Stimulated activated CD8-positive, alpha-beta memory T cell treated with anti-CD3 and anti-CD28 coated beads, Interleukin-12 subunit alpha, Interleukin-12 subunit beta, amount 100 ng/mL, for 1 hour (primary cell): ENCODE measurements around the gene AMBP.

Experiments used
- DNase-seq: peaks from one replicate; pipeline ENCODE4 v3.0.0-alpha.2; 2020; ENCODE audit warnings: low read depth

The AMBP gene

DNA sequence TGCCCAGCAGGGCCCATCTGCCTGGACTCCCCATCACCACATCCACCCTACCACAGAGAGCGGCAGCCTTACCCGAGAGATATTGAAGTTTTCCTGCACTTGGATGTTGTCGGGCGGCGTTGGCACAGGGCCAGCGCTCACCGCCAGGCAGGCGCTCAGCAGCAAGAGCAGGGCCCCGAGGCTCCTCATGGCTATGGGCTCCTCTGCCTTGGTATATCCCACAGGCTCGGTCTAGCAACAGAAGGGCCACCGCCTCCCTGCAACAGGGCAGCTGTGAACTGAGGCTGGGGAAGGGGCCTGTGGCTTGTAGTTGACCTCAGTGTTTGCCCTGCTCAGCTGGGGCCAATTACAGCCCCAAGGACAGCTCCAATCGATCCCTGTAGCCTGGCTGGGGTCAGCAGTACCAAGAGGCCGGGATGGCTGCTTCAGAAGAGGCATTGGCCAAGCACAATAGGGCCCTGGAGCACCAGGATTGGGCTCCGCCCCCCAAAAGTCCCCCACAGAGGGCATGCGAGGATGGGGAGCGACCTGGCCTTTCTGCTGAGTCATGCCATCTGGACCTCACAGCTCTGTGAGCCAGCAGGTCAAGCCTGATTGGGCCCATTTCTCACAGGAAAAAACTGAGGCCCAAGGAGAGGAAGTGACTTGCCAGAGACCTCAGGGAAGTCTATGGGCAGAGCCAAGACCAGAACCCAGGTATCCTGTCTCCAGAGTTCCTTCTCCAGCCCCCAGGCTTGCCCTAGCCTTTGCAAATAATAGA, at the start of gene AMBP:
TSS of gene AMBP (minus strand) at position 280 of the 760 bp plus-strand sequence. CDS start at position 189, 91 bp downstream.
- DNase-seq = no peak

DNA sequence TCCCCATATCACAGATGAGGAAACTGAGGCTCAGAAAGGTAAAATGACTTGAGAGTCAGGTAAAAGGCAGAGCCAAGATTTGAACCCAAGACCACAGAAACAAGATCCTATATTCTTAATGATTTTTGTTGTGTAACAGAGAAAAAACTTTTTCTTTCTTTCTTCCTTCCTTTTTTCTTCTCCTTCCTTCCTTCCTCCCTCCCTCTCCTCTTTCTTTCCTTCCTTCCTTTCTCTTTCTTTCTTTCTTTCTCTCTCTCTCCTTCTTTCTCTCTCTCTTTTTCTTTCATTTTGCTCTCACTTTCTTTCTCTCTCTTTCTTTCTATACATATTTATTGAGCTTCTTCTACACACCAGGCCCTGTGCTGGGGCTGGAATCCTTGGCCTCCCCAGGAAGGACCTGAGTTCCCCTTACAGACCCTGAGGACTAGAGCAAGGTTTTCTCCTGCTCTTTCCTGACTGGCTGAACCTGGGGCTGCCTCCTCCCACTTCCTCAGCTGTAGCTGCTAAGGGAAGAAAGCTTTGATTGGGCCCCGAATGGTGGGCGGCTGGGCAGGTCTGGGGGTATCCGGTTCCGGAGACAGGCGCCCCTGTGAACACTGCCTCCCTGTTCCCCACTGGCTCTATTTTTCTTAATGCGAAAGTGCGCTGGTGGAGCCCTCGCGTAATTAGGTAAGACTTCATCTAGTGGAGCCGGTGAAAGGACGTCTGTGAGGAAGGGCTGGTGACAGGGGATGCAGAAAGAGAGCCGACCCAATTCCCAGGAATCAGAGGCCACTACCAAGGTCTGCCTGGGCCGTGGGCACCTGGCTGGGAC, 48.4 kb upstream of the AMBP start:
- DNase-seq = no peak

DNA sequence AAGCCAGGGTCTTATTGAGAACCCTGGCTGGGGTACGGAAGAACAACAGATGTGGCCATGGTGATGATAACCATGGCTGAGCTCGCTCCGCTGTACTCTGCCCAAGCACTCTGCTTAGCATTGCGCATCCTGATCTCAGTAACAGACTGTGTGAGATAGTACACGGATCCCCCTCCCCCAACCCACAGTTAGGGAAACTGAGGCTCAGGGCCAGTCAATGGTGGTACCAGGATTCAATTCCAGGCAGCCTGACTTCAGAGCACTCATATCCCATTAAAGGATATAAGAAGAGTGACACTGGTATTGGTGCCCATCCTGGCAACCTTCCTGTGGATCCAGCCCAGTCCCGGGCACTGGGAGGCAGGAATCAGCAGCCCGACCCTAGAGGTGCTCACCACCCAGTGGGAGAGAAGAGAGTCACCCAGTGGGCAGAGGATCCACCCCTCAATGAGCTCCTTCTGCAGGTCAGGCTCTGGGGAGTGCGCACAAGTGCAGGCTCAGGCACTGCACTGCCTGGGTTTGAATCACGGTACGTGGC, 47.4 kb upstream of the AMBP start:
- no peak for DNase-seq

GRCh38 chr9:114124666-114125475, 46.8 kb upstream of the AMBP start:
- DNase-seq = no peak

DNA sequence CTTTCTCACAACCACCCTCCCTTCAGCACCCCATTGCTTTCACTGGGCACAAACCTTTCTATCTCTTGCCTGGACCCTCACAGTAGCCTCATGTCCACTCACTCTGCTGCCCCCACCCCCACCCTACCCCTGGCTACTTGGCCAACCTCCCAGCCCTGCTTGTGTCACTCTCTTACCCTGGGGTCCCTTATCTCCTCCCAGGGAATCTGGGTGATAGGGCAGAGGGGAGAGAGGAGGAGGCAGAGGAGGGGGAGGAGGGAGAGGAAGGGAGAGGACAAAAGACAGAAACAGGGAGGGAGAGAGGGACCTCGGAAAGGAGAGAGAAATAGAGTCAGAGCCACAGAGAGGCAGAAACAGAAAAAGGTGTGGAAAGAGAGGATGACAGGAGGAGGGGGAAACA, 46.0 kb upstream of the AMBP start:
- DNase-seq = no peak

GRCh38 chr9:114123031-114123977, 45.2 kb upstream of the AMBP start:
- no peak for DNase-seq

DNA sequence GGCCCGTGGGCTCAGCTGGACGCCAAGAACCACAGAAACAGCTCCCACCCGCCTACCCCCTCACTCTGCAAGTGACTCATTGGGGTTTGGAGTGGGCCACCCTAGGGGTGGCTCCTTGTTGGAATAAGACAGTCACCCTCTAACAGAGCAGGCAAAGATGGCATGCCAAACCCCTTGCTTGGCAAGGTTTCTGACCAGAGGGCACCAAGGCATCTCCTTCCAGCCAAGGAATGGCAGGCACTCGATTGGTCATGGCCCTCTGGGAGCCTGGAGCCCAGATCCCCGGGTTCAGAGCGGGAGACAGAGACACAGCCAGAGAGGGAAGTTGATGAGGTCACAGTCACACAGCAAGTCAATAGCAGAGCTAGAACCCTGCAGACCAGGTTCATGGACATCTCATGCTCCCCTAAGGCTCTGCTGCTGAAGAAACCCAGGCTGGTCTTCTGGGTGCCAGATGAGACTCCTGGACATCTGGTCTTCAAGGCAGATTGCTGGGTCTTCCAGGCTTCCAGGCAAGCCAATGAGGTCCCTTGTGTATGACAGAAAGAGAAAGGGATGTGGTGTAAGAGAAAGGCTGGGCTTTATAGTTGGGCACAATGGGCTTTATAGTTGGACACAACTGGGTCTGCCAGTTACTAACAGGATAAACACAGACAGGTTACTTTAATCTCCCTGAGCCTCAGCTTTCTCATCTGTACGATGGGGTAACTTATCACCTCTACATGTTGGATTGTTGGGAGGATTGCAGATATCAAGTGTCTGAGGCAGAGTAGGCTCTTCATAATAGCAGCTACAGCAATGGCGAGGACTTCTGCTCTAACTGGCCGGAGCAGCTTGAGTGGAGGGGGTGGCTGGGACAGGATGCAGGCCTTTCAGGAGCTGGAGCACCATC, 44.3 kb upstream of the AMBP start:
- DNase-seq = no peak

DNA sequence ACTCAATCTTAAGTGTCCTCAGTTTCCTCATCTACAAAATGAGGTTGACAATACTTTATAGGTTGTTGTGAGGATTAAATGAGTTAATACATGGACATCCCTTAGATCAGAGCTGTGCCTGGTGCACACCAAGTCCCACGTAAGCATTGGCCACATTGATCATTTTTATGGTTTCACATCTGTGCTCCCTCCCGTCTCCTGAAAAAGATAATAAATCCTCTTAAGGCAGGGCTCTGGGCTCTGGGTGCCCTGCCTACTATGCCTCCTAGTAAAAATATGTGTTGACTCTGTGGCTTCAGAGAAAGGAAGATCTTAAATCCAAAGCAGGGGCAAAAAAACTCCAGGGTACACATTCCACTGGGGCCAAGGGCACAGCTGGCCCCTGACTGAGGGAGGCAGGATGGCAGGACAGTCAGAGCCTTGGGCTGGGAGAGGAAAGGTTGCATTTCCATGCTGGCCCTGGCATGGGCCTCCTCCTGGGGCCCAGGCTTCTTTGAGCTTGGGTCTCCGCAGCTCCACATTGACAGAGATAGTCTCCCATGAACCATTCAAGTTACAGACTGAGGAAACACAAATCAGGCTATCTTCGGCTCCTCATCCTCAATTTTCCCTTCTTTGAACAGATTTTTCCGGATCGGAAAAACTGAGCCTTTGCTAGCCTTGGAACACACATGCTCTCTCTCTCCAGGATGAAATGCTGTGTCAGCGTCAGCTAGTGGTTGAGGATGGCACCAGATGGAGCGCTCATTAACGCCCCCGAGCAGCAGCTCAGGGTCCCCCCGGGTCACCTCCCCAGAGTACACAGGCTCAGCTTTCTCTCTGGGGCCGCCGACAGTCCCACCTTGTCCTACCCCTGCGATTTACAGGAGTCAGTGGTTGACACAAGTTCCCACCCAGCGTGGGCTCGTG, 43.4 kb upstream of the AMBP start:
- no peak for DNase-seq

DNA sequence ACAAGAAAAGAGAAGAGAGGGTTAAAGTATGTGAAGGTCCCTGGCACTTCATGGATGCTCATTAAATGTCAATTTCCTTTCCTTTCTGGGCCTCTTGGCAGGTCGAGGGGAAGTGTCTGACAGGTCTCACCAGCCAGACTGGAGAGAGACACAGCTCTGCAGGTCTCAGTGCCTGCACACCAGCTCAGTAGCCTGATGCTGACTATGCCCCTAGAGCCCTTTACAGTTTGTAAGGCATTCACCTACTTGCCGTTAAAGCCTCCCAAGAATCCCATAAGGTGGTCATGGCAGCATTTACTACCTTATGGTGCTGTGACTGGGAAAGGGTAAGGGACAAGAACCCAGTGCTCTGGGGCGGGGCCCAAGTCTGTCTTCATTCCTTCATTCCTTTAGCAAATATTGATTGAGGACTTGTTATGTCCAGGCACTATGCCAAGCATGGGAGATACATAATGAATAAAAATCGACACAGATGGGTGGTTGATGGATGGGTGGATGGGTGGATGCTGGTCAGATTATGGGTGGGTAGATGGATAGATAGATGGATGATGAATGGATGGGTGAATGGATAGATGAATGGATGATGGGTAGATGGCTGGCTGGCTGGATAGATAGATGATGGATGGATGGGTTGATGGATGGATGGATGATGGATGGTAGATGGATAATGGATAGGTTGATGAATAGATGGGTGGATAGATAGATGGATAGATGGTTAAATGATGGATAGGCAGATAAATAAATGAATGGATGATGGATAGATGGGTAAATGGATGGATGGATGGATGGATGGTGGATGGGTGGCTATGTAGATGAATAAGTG, 42.3 kb upstream of the AMBP start:
- DNase-seq = no peak

DNA sequence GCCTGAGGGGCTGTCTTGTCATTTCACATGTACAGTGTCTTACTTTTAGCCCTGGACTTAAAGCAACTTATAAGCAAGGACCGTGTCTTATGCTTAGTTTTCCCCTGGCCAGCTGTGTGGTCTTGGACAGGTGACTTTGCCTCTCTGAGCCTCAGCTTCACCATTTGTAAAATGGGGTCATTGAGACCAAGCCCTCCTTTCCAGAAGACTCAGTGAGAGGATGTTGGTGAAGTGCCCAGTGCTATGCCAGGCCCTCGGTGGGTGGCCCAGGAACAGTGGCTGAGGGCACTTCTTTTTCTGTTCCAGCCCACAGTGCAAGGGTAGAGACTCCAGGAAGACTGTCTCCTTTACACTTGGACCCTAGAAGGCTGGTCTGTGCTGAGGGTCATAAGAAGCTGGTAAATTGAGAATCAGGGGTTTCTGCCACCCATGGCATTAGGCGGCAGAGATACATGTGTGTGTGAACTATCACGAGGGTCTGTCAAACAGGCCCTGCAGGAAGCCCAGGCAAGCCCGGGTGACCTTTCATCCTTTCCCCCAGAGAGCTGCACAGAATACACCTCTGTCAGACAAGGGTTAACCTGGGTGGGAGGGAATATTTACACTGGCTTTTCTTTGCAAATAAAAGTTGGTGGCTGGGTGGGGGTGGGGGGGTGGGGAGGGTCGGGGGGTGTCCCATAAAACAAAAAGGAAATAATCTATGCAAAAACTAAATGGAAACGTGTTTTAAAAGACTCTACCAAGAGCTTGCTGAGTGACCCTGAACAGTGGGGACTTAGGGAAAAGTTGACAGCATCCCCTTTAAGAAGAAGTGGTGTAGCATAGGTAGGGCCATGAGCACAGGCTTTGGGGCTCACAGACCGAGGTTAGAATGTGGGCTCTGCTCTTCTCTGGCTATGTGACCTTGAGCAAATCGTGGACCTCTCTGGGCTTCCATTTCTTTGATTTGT, 41.4 kb upstream of the AMBP start:
- DNase-seq = no peak

DNA sequence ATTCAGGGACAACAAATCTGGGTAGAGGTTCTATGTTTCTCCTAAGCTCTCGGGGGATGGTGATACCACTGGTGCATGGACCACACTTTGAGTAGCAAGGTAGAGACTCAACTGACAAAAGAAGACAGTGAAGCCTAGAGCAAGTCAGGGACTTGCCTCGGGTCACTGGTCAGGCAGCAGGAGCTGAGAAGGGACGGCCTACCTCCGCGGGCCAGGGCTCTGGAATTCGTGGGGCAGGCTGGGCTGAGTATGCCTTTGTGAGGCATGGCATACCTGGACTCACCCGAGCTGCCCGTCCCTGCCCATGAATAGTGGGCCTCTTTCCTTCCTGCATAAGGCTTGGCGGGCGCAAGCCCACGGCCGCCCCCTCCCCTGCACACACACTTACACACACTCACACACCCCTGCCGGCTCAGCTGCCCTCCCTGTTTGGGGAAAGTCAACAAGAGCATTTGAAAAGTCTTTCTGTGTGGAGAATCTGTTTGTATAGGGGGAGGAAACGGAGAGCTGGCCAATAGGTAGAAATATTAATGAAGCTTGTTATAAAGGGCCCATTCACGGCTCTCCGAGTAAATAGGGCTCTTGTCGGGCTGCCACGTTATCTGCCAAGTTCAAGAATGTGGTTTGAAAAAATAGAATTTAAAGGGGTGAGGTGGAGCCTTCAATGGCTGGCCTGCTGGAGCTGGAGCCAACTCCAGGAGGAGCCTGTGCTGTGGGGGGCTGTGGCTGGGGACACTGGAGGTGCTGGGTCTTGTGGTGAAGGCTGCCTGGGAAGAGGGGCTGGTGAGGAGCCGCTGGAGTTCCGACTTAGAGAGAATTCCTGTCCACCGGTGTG, 40.1 kb upstream of the AMBP start:
- no peak for DNase-seq

- no peak for DNase-seq
These were observed 39.5 kb upstream of the AMBP start for GRCh38 chr9:114117614-114117995.

DNA sequence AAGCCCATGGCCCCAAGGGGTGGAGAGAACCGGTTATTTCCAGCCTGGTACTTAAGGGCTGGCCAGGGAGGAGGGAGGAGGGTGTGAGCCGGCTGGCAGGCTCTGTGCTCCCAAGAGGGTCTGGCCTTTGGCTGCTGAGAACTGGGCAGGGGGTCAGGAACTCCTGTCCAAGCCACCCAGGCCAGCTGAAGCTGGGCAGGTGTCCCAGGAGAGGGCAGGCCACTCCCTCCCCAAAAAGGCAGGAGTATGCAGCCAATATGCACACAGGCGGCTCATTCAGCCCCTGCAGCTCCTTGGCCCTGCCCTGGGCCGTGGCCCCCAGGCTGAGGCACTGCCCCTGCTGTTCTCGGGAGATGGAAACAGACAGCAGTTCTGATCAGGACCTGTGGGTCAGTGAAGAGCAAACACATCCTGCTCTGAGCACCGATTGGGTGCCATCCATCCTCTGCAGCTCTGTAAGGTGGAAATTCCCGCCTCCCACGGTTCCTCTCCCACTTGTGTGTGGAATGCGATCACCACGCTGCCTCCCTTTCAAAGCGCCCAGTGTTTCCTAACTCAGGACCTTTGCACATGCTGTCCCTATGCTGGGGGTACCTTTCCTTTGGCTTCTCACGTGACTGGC, 38.1 kb upstream of the AMBP start:
- no peak for DNase-seq

- DNase-seq = no peak
These were observed 37.6 kb upstream of the AMBP start for GRCh38 chr9:114115654-114116125.

DNA sequence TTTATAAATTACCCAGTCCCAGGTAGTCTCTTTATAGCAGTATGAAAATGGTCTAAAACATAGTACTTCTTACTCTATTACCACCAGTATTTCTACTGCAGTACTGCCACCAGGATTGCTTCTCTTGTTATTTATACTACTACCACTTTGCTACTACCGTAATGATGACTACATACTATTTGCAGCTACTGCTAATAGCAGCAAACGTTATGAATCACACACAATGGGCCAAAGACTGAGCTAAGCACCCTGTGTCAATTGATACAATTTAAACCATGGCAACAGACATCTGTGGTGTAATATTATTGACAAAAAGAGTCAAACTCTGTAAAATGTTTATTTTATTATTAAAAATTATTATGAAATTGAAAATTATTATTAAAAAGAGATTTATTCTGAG, 36.3 kb upstream of the AMBP start:
- DNase-seq = no peak
